IMR-90 (cell line): Measurements from ENCODE around the gene CEP170B. TPM values are rescaled to one million over a fixed set of nuclear protein-coding genes. Genes with fewer than 3 reads are reported as not detected.

Source experiments
- ATAC-seq: fragments of 200-7000 bp; cut with Tn5 transposase; 2 replicates; pipeline ENCODE4 v1.9.1; 2020; ENCODE audit warnings: low read depth, mild to moderate bottlenecking, moderate library complexity
- BruUV-seq: library from RNA; stranded (reverse); fragments of 400-500 nt; replicated peaks from 2 replicates; lab custom pipeline; 2021; lab: Mats Ljungman, UMichigan
- CTCF ChIA-PET: fragments of 300-600 bp; formaldehyde crosslinking; extraction: SDS; loops from one replicate; lab custom pipeline; 2021; ENCODE audit warnings: antibody characterized with exemption; lab: Yijun Ruan, JAX
- POLR2A ChIA-PET: fragments of 300-600 bp; sonication (Branson Sonifier 250); formaldehyde crosslinking; loops from one replicate; lab custom pipeline; 2022; ENCODE audit warnings: antibody characterized with exemption; ENCODE audit not compliant: unreplicated experiment; lab: Charles Lee
- DNase-seq: peaks from one replicate; pipeline ENCODE4 v3.0.0; 2013
- H2AFZ ChIP-seq: replicated peaks from 2 replicates; pipeline ENCODE3; 2013; ENCODE audit warnings: low read length, mild to moderate bottlenecking; ENCODE audit not compliant: poor library complexity
- H2AK5ac ChIP-seq: 2 replicates; pipeline ENCODE4 v1.6.1; 2013; ENCODE audit warnings: low read depth, low read length, inconsistent platforms
- H2AK9ac ChIP-seq: replicated peaks from 2 replicates; pipeline ENCODE3; 2013; ENCODE audit warnings: mild to moderate bottlenecking, low read depth, low read length, moderate library complexity; ENCODE audit not compliant: poor library complexity
- H2BK120ac ChIP-seq: 2 replicates; pipeline ENCODE4 v1.6.1; 2013; ENCODE audit warnings: low read depth, low read length, inconsistent platforms
- H2BK15ac ChIP-seq: 3 replicates; pipeline ENCODE4 v1.6.1; 2013; ENCODE audit warnings: low read depth, low read length, inconsistent platforms
- H2BK20ac ChIP-seq: 2 replicates; pipeline ENCODE4 v1.6.1; 2013; ENCODE audit warnings: low read depth, mild to moderate bottlenecking, inconsistent platforms, low read length, moderate library complexity
- H2BK5ac ChIP-seq: 2 replicates; pipeline ENCODE4 v1.6.1; 2013; ENCODE audit warnings: mild to moderate bottlenecking, low read depth, low read length, inconsistent platforms; ENCODE audit not compliant: poor library complexity, severe bottlenecking
- H3K14ac ChIP-seq: replicated peaks from 2 replicates; pipeline ENCODE4 v1.6.1; 2013; ENCODE audit warnings: low read depth, low read length, inconsistent platforms
- H3K18ac ChIP-seq: 2 replicates; pipeline ENCODE4 v1.6.1; 2013; ENCODE audit warnings: low read depth, low read length, control low read depth
- H3K23ac ChIP-seq: 2 replicates; pipeline ENCODE4 v1.6.1; 2013; ENCODE audit warnings: low read depth, low read length, inconsistent platforms
- H3K27ac ChIP-seq: 2 replicates; pipeline ENCODE4 v1.5.1; 2013; ENCODE audit warnings: mild to moderate bottlenecking, control low read depth, low read length; ENCODE audit not compliant: insufficient read depth
- H3K27me3 ChIP-seq: 2 replicates; pipeline ENCODE4 v1.6.1; 2013; ENCODE audit warnings: low read length; ENCODE audit not compliant: control insufficient read depth, insufficient read depth
- H3K36me3 ChIP-seq: 2 replicates; pipeline ENCODE4 v1.6.1; 2013; ENCODE audit warnings: low read length, mixed read lengths; ENCODE audit not compliant: control insufficient read depth, insufficient read depth
- H3K4ac ChIP-seq: 2 replicates; pipeline ENCODE4 v1.6.1; 2013; ENCODE audit warnings: low read depth, low read length, inconsistent platforms
- H3K4me1 ChIP-seq: 2 replicates; pipeline ENCODE4 v1.6.1; 2013; ENCODE audit warnings: low read length, mixed read lengths; ENCODE audit not compliant: control insufficient read depth, insufficient read depth
- H3K4me2 ChIP-seq: 2 replicates; pipeline ENCODE4 v1.6.1; 2013; ENCODE audit warnings: low read depth, mild to moderate bottlenecking, control low read depth, low read length, moderate library complexity
- H3K4me3 ChIP-seq: 2 replicates; pipeline ENCODE4 v1.5.1; 2013; ENCODE audit warnings: low read depth, mild to moderate bottlenecking, control low read depth, low read length, moderate library complexity; ENCODE audit not compliant: insufficient read depth
- H3K56ac ChIP-seq: 2 replicates; pipeline ENCODE4 v1.6.1; 2013; ENCODE audit warnings: low read length, inconsistent platforms; ENCODE audit not compliant: insufficient read depth; ENCODE audit errors: extremely low read depth
- H3K79me1 ChIP-seq, 2 experiments: 2 replicates each; pipeline ENCODE4 v1.6.1; 2013; ENCODE audit warnings: low read length in 2 of 2, inconsistent platforms in 1 of 2, low read depth in 1 of 2
- H3K9ac ChIP-seq: 2 replicates; pipeline ENCODE4 v1.6.1; 2013; ENCODE audit warnings: low read depth, low read length, control low read depth
- H3K9me1 ChIP-seq: 2 replicates; pipeline ENCODE4 v1.6.1; 2013; ENCODE audit warnings: low read length, inconsistent platforms; ENCODE audit not compliant: insufficient read depth
- H3K9me3 ChIP-seq: 2 replicates; pipeline ENCODE4 v1.6.1; 2013; ENCODE audit warnings: low read length; ENCODE audit not compliant: control insufficient read depth, insufficient read depth
- H4K20me1 ChIP-seq: 2 replicates; pipeline ENCODE4 v1.6.1; 2013; ENCODE audit warnings: low read length, inconsistent platforms; ENCODE audit not compliant: insufficient read depth
- H4K5ac ChIP-seq: 2 replicates; pipeline ENCODE4 v1.6.1; 2013; ENCODE audit warnings: mild to moderate bottlenecking, low read depth, low read length, control low read depth
- H4K8ac ChIP-seq, 2 experiments: 2 replicates each; pipeline ENCODE4 v1.6.1; 2013; ENCODE audit warnings: low read depth in 2 of 2, low read length in 2 of 2, control low read depth in 1 of 2, inconsistent platforms in 1 of 2
- H4K91ac ChIP-seq: 2 replicates; pipeline ENCODE4 v1.6.1; 2013; ENCODE audit warnings: low read depth, low read length, inconsistent platforms; ENCODE audit not compliant: insufficient read depth
- BHLHE40 ChIP-seq: fragments of 150-350 bp; IDR thresholded peaks from 2 replicates; pipeline ENCODE4 v1.6.1; 2016; ENCODE audit warnings: mild to moderate bottlenecking, low read depth, low read length
- CEBPB ChIP-seq: IDR thresholded peaks from 2 replicates; pipeline ENCODE4 v1.6.1; 2012; ENCODE audit warnings: low read depth, low read length, improper control_type of control experiment
- CHD1 ChIP-seq: IDR thresholded peaks from 2 replicates; pipeline ENCODE4 v1.6.1; 2012; ENCODE audit warnings: low read depth, low read length, improper control_type of control experiment
- FOS ChIP-seq: fragments of 150-350 bp; IDR thresholded peaks from 2 replicates; pipeline ENCODE4 v1.6.1; 2016; ENCODE audit warnings: low read depth, low read length
- MAFK ChIP-seq: IDR thresholded peaks from 2 replicates; pipeline ENCODE4 v1.6.1; 2012; ENCODE audit warnings: low read depth, low read length, improper control_type of control experiment
- MAZ ChIP-seq: IDR thresholded peaks from 2 replicates; pipeline ENCODE4 v1.6.1; 2012; ENCODE audit warnings: low read depth, mild to moderate bottlenecking, low read length, improper control_type of control experiment, moderate library complexity, borderline replicate concordance
- MXI1 ChIP-seq: IDR thresholded peaks from 2 replicates; pipeline ENCODE4 v1.6.1; 2012; ENCODE audit warnings: low read depth, mild to moderate bottlenecking, low read length, moderate library complexity, borderline replicate concordance
- NFE2L2 ChIP-seq: fragments of 150-350 bp; IDR thresholded peaks from 2 replicates; pipeline ENCODE4 v1.6.1; 2016; ENCODE audit warnings: low read depth, mild to moderate bottlenecking, low read length
- POLR2A ChIP-seq: IDR thresholded peaks from 2 replicates; pipeline ENCODE4 v1.6.1; 2012; ENCODE audit warnings: mild to moderate bottlenecking, low read depth, low read length
- RAD21 ChIP-seq: IDR thresholded peaks from 2 replicates; pipeline ENCODE4 v1.6.1; 2012; ENCODE audit warnings: low read length, improper control_type of control experiment
- RCOR1 ChIP-seq: IDR thresholded peaks from 2 replicates; pipeline ENCODE4 v1.6.1; 2012; ENCODE audit warnings: mild to moderate bottlenecking, low read length, improper control_type of control experiment; ENCODE audit not compliant: insufficient replicate concordance
- RFX5 ChIP-seq: IDR thresholded peaks from 2 replicates; pipeline ENCODE4 v1.8.0; 2012; ENCODE audit warnings: low read depth, mild to moderate bottlenecking, low read length, moderate library complexity
- SMC3 ChIP-seq: fragments of 150-350 bp; IDR thresholded peaks from 2 replicates; pipeline ENCODE4 v1.6.1; 2016; ENCODE audit warnings: low read depth, mild to moderate bottlenecking, antibody characterized with exemption, low read length, moderate library complexity
- WGBS, 2 experiments: methylation state at CpG; one replicate each; pipeline versions ENCODE4 v1.1.5 to v1.1.7; 2013; ENCODE audit warnings: missing lambda C conversion rate in 2 of 2; ENCODE audit not compliant: insufficient read length in 1 of 2; ENCODE audit errors: extremely low coverage in 2 of 2; 5-methylcytosine and 5-hydroxymethylcytosine counted together
- dilution Hi-C: fragments of 300-500 bp; cut with HindIII; formaldehyde crosslinking; loops from one replicate; pipeline ENCODE4 v1.14.3; 2018; ENCODE audit warnings: low sequenced_read_pairs; ENCODE audit not compliant: unreplicated experiment
- in situ Hi-C: fragments of 300-500 bp; cut with MboI; formaldehyde crosslinking; loops from 3 replicates; pipeline ENCODE4 v1.14.3; 2019; ENCODE audit warnings: low sequenced_read_pairs, inconsistent platforms, mixed read lengths
- intact Hi-C: fragments of 100-400 bp; cut with micrococcal nuclease; formaldehyde crosslinking; loops from 2 replicates; pipeline ENCODE4 v1.10.0; 2022
- polyA plus RNA-seq, 3 experiments: library from polyadenylated mRNA; depleted of rRNA; stranded (reverse); fragments of >200 nt; gene quantifications; 2 replicates each; pipeline ENCODE4 v1.2.3, GENCODE V29; 2012; ENCODE audit warnings: low replicate concordance in 1 of 3
- total RNA-seq: library from RNA; depleted of rRNA; stranded (reverse); fragments of >200 nt; gene quantifications from 2 replicates; pipeline ENCODE4 v1.2.3, GENCODE V29; 2012
- TF ChIP-seq, protein P1 (sequence below): conservative IDR thresholded peaks from 2 replicates; pipeline ENCODE4 v1.5.1; 2012; ENCODE audit warnings: mild to moderate bottlenecking, low read depth, low read length, improper control_type of control experiment
- TF ChIP-seq, protein P2 (sequence below): fragments of 150-350 bp; IDR thresholded peaks from 2 replicates; pipeline ENCODE4 v1.6.1; 2017; ENCODE audit warnings: mild to moderate bottlenecking, antibody characterized with exemption, low read length, low read depth
- TF ChIP-seq, protein P3 (sequence below): fragments of 150-350 bp; IDR thresholded peaks from 2 replicates; pipeline ENCODE4 v1.6.1; 2016; ENCODE audit warnings: low read depth, mild to moderate bottlenecking, low read length, moderate library complexity, borderline replicate concordance

Gene CEP170B
- total and polyA plus RNA-seq, 2 of the 4 experiments (the other 2 are of a cell fraction): 3.6 to 13.1 TPM

DNA sequence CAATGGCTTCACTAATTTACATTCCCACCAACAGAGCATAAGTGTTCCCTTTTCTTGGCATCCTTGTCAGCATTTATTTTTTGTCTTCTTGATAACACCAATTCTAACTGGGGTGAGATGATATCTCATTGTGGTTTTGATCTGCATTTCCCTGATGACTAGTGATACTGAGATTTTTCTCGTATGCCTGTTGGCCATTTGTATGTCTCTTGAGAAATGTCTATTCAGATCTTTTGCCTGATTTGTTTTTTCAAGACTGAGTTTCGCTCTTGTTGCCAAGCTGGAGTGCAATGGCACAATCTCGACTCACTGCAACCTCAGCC, 54.9 kb downstream of the CEP170B start:
- Histone ChIP-seq H4K8ac (no peak overlapping the region), H2BK20ac (no peak overlapping the region), H3K27ac (no peak overlapping the region), H2AK9ac (no peak overlapping the region), H3K4ac (no peak overlapping the region), H3K4me2 (no peak overlapping the region), H2BK5ac (no peak overlapping the region), H3K14ac (no peak overlapping the region), H4K20me1 (no peaks in the 10 kb centered on the region), H3K9me1 (no peaks in the 10 kb centered on the region), H3K36me3 (no peaks in the 10 kb centered on the region), H2BK15ac (no peak overlapping the region), H3K9ac (no peak overlapping the region), H3K79me1 (no peaks in the 10 kb centered on the region), H2AK5ac (no peak overlapping the region), H3K4me1 (no peaks in the 10 kb centered on the region), H3K18ac (no peak overlapping the region), H3K27me3 (peaks cover 20% of the 10 kb centered on the region), H2AFZ (no peak overlapping the region), H4K5ac (no peak overlapping the region), H3K56ac (no peak overlapping the region), H3K9me3 (peaks cover 6% of the 10 kb centered on the region; the same call in 1 of the 2 replicates), H4K91ac (no peak overlapping the region), H3K4me3 (no peak overlapping the region), H3K23ac (no peak overlapping the region), H2BK120ac (no peak overlapping the region)
- POLR2A ChIA-PET: no interaction called here
- intact Hi-C loops: no loop called here
- TF ChIP-seq RCOR1 (no peak), CHD1 (no peak), CEBPB (no peak), SMC3 (no peak), FOS (no peak), RAD21 (no peak), NFE2L2 (no peak), BHLHE40 (no peak), MXI1 (no peak), MAFK (no peak), MAZ (no peak), RFX5 (no peak), POLR2A (no peak)
- TF ChIP-seq, protein P1, sequence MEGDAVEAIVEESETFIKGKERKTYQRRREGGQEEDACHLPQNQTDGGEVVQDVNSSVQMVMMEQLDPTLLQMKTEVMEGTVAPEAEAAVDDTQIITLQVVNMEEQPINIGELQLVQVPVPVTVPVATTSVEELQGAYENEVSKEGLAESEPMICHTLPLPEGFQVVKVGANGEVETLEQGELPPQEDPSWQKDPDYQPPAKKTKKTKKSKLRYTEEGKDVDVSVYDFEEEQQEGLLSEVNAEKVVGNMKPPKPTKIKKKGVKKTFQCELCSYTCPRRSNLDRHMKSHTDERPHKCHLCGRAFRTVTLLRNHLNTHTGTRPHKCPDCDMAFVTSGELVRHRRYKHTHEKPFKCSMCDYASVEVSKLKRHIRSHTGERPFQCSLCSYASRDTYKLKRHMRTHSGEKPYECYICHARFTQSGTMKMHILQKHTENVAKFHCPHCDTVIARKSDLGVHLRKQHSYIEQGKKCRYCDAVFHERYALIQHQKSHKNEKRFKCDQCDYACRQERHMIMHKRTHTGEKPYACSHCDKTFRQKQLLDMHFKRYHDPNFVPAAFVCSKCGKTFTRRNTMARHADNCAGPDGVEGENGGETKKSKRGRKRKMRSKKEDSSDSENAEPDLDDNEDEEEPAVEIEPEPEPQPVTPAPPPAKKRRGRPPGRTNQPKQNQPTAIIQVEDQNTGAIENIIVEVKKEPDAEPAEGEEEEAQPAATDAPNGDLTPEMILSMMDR: no peak
- TF ChIP-seq, protein P2, sequence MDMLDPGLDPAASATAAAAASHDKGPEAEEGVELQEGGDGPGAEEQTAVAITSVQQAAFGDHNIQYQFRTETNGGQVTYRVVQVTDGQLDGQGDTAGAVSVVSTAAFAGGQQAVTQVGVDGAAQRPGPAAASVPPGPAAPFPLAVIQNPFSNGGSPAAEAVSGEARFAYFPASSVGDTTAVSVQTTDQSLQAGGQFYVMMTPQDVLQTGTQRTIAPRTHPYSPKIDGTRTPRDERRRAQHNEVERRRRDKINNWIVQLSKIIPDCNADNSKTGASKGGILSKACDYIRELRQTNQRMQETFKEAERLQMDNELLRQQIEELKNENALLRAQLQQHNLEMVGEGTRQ: no peak
- TF ChIP-seq, protein P3, sequence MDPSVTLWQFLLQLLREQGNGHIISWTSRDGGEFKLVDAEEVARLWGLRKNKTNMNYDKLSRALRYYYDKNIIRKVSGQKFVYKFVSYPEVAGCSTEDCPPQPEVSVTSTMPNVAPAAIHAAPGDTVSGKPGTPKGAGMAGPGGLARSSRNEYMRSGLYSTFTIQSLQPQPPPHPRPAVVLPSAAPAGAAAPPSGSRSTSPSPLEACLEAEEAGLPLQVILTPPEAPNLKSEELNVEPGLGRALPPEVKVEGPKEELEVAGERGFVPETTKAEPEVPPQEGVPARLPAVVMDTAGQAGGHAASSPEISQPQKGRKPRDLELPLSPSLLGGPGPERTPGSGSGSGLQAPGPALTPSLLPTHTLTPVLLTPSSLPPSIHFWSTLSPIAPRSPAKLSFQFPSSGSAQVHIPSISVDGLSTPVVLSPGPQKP: no peak
- dilution Hi-C loops: no loop called here
- no peak for ATAC-seq
- no peak for DNase-seq
- CTCF ChIA-PET: no interaction called here
- 78% methylated on average over 2 of the region's 3 CpGs; no CpG with 5 or more reads in 1 of the 2 experiments for WGBS, 2 experiments
- in situ Hi-C loops: no loop called here
- BruUV-seq: no TSS peak
